SK-MEL-5 (cell line): ENCODE measurements around the gene HOXC6. TPM values are rescaled to one million over a fixed set of nuclear protein-coding genes. Genes with fewer than 3 reads are reported as not detected.
"Not testable (repeated sequence)": the region's sequence is repeated elsewhere in the genome, so short reads cannot be mapped to it uniquely, and the experiment has no call there.

Experiments used
- DNase-seq: peaks from one replicate; pipeline ENCODE4 v3.0.0-alpha.2; 2016; ENCODE audit warnings: low read depth, low spot score
- in situ Hi-C: cut with HindIII; loops from 2 replicates; pipeline ENCODE4 v1.10.0; 2016; ENCODE audit warnings: low sequenced_read_pairs, high pct_unique_total_duplicates, low pct_unique_long_range_greater_than_20kb
- total RNA-seq: library from RNA; depleted of rRNA; stranded (reverse); fragments of >200 nt; shearing (Covaris generic); gene quantifications from 2 replicates; pipeline ENCODE4 v1.2.3, GENCODE V29; 2014

HOXC6 gene
- total RNA-seq, 1 experiment from 2014 or later, result 2.1 TPM

GRCh38 chr12:54033106-54033979 lies 5.1 kb downstream of the HOXC6 start:
- no peak for DNase-seq

DNA sequence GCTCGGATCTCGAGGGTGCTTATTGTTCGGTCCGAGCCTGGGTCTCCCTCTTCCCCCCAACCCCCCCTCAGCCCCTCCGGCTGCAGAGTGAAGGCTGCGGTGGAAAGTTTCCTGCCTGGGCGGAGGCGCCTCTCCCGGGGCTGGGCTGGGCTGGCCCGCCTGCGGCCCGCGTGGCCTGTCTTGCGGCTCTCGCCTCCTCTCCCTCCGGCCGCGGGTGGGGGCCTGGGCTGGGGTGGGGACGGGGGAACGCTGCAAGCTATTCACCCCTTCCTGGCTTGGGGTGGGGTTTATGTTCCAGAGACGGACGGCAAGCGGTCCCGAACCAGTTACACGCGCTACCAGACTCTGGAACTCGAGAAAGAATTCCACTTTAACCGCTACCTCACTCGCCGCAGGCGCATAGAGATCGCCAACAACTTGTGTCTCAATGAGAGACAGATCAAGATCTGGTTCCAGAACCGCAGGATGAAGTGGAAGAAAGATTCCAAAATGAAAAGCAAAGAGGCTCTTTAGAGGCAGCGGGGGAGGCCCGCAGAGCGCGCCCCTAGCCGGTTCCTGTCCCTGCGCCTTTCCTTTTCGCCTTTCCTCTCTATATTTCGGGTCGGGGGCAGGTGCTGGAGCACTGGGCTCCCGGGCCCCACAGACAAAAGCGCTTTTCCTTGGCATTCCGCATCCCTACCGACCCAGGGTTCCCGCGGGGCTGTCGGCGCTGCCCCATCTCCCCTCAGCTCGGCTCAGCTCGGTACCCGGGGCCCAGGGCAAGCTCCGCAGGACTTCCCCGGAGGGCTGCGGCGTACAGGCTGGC lies 5.9 kb downstream of the HOXC6 start:
- DNase-seq, result no peak
- in situ Hi-C loops, result no loop called here

More at GRCh38 chr12:54033106-54033979, 5.1 kb downstream of the HOXC6 start:
- in situ Hi-C loops, result no loop called here

- in situ Hi-C loops, result no loop called here
- DNase-seq, result no peak
Measured at GRCh38 chr12:54034785-54035310, 6.6 kb downstream of the HOXC6 start.

DNA sequence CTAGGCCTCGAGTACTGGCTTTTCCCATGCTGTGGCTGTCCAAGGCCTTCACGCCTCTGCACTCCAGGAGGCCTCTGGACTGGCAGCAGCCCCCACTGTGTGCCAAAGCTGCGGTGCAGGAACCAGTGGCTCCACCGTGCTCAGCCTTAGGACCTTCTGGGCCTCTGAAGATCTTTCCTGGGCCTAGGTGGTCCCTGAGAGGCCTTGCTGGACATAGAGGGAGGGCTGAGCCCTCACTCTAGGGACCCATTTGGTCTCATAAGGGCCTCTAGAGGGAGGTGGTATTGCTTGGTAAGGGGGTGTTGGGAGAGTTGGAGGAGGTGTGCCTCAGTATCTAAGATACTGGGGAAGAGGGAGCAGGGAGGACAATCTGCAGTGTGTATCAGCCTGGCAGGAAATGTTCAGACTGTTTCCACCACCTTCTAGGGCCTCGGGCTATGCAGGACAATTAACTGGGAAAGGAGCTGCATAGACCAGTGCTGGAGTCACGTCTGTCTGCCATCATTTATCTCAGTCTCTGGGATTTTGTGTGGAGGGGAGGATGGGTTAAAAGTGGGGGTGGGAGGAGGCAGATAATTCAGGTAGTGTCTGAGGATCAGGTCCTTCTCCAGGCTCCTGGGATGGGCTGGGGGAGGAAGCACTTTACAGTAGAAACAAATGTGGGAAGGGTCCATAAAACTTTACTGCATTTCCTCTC lies 7.5 kb downstream of the HOXC6 start:
- in situ Hi-C loops, result no loop called here

GRCh38 chr12:54036620-54037359 lies 8.6 kb downstream of the HOXC6 start:
- in situ Hi-C loops, result no loop called here
- DNase-seq, result peak; percentile 25

More for the DNA sequence above, 7.5 kb downstream of the HOXC6 start:
- DNase-seq, result no peak

GRCh38 chr12:54037360-54038283 lies 9.4 kb downstream of the HOXC6 start:
- in situ Hi-C loops, result no loop called here
- no peak for DNase-seq

DNA sequence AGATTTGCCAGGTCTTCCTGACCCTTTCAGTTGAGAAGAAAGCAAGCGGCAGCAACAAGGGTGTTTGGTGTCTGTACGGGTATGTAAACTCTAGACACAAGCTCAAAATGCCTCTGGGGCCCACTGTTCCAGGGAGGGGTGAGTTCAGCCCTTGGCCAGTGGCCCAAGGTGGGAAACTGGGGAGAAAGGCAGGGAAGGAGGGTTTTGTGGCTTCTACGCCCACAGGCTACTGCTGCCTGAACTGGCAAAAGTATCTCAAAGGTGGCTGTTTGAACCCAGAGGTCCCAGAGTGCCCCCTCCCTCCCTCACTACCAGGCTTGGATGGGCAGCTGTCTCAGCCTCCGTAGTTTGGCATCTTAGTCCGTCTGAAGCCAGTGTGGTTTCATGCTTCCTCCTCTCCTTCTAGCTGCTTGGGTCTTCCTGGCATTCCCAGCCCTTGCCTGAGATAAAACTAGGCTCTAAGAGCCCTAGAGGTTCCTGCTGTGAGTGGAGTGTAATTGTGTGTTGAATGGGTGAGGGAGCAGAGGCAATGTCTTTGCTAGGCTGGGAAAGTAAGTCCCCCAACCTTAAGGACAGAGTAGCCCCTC lies 10.1 kb downstream of the HOXC6 start:
- DNase-seq, result no peak
- in situ Hi-C loops, result no loop called here

DNA sequence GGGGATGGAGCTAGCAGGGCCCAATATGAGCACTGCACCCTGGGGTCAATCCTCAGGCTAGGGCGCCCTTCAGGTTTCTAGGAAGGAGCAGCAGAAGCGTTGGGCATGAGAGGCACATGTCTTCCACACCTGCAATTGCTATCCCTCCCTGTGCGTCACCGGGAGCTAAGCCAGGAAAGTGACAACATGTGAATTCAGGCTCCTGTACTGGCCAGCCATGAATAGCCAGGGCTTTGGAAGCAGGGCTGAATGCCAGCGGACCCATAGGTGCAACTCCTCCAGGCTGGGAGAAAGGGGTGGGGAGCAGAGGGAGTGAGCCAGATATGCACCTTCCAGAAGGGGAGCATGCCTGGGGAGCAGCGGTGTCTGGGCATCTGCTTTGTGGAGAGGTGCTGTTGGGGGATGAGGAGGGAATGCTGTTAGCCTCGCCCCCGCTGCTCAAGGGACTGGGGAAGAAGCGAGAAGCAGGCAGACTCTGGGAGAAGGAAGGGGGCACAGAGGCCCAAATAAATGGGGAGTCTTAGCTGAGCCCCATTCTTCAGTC lies 10.7 kb downstream of the HOXC6 start:
- in situ Hi-C loops, result no loop called here
- DNase-seq, result no peak

DNA sequence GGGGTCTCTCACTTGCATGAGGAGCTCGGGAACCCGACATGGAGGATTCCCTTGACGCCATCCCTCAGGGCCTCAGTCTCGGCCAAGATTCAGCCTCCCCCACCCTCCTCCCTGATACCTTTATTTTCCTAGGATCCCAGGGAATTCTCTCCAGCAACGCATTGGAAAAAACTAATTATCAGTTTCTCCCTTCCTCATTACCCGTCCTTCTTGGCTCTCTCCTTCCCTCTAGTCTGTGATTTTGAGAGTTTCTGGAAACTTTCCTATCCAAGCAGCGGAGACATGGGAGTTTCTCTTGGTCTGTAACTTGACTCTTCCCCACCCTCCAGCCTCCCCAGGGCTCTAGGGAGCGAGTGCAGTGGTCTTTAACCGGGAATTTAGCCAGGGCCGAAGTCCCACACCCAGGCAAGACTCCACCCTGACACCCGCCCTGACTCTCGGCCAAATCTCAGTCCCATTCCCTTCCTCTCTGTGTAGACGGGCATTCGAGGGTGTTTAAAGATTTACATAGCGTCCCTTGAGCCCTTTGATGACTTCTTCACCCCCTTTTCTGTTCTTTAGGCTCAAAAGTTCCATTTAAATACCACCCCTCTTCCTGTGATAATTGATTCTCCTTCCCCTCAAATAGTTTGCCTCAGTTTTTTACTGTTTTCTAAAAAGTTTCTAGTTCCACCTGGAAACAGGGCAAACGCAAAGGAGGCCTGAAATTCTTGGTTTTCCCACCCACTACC lies 11.3 kb downstream of the HOXC6 start:
- in situ Hi-C loops, result no loop called here
- no peak for DNase-seq

- peak; percentile 55 for DNase-seq
- in situ Hi-C loops, result no loop called here
Measured at GRCh38 chr12:54040148-54040494, 11.9 kb downstream of the HOXC6 start.

DNA sequence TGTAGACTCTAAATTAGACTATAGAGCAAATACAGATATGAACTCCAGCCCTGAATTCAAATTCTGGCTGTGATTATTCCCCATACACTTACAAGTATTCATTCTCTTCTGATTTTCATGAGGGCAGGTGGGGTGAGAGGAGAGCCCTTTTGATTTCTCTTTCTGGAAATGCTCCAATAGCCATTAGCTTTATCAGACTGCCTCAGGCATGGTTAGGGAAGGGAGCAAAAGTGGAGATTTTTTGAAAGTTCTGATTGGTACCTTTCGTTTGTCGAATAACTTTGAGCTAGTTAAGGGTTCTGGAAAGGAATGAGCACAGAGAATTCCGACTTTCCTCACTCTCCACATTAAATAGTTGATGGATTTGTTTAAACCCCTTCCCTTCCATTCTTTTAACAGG lies 12.4 kb downstream of the HOXC6 start:
- DNase-seq, result no peak

GRCh38 chr12:54041097-54041690 lies 13.0 kb downstream of the HOXC6 start:
- no peak for DNase-seq
- in situ Hi-C loops, result no loop called here

More for the DNA sequence above, 12.4 kb downstream of the HOXC6 start:
- in situ Hi-C loops, result no loop called here

- DNase-seq, in situ Hi-C loops: not testable (repeated sequence)
Measured at GRCh38 chr12:54042033-54042432, 13.8 kb downstream of the HOXC6 start.

DNA sequence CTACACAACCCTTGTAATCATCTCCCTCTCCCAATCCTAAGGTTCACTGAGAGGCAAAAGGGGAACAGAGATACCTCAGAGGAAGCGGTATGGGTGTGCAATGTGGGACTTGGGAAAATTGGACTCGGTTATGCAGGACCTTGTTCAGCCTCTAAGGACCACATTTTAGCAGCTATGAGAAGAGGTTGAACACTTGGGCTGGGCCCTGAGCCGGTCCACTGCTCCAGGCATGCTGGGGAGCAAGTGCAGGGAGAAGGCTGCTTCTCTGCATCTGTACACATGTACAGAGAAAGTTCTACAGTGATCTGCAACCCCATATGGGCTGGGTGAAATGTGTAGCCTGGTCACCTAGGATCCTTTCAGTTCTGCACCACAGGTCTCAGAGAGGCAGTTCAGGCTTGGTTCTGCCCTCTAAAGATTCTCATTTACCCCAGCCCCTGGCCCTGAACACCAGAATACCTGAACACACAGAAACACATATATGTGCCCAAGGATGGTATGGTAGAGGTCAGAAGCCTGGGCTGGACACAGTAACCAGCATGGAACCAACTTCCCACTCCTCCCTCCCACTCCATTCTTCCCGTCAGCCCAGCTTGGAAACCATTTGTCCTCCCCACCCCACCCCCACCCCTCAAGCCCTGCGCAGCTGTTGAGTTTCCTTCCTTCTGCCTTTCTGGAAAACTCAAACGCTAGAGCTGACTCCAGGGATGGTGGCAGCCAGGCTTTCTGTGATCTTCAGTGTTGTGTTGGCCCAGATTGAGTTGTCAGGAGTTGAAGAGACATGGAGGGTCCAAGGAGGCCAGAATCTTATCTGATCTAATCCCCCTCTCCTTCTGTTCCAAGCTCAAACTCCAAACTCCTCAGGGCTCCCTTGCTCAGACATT lies 15.0 kb downstream of the HOXC6 start:
- no peak for DNase-seq
- in situ Hi-C loops, result no loop called here
